Activated T-helper 1 cell treated with anti-CD3 and anti-CD28 coated beads, Interleukin-12 subunit alpha, Interleukin-12 subunit beta, Interleukin-2, Interleukin-4 antibody, amounts not matched to agents 30 ng/mL and 10 ng/mL and 1 ng/mL, durations not matched to agents 14 hours and 24 hours and 36 hours (primary cell): ENCODE measurements around the gene MRAS. TPM values are rescaled to one million over a fixed set of nuclear protein-coding genes. Genes with fewer than 3 reads are reported as not detected.
"Not testable (repeated sequence)": the region's sequence is repeated elsewhere in the genome, so short reads cannot be mapped to it uniquely, and the experiment has no call there.

Experiments used
- DNase-seq: peaks from one replicate; pipeline ENCODE4 v3.0.0; 2021; ENCODE audit warnings: low spot score
- H3K27ac Mint-ChIP-seq: one replicate; pipeline ENCODE4 v1.8.0; 2021; ENCODE audit warnings: mild to moderate bottlenecking, mixed read lengths
- H3K27me3 Mint-ChIP-seq: one replicate; pipeline ENCODE4 v1.8.0; 2022; ENCODE audit warnings: mild to moderate bottlenecking, moderate library complexity, mixed read lengths; ENCODE audit not compliant: insufficient read depth
- H3K36me3 Mint-ChIP-seq: one replicate; pipeline ENCODE4 v1.8.0; 2021; ENCODE audit warnings: low read depth, mixed read lengths
- H3K4me1 Mint-ChIP-seq: one replicate; pipeline ENCODE4 v1.8.0; 2021; ENCODE audit warnings: low read depth, mixed read lengths
- H3K4me3 Mint-ChIP-seq: one replicate; pipeline ENCODE4 v1.8.0; 2021; ENCODE audit warnings: mild to moderate bottlenecking, moderate library complexity, mixed read lengths
- H3K9me3 Mint-ChIP-seq: one replicate; pipeline ENCODE4 v1.8.0; 2021; ENCODE audit warnings: mixed read lengths
- intact Hi-C: fragments of 100-400 bp; cut with micrococcal nuclease; formaldehyde crosslinking; loops from one replicate; pipeline ENCODE4 v1.15.1; 2024
- total RNA-seq: library from RNA; stranded (reverse); gene quantifications from 2 replicates; pipeline ENCODE4 v1.2.3, GENCODE V29; 2022

MRAS gene
- total RNA-seq, 1 donor from 2014 or later = 0.05 TPM

- H3K9me3 Mint-ChIP-seq, H3K27ac Mint-ChIP-seq, DNase-seq, H3K4me1 Mint-ChIP-seq, H3K36me3 Mint-ChIP-seq, H3K4me3 Mint-ChIP-seq, intact Hi-C loops: not testable (repeated sequence)
- H3K27me3 Mint-ChIP-seq = peaks cover 24% of the 10 kb centered on the region
Observed at GRCh38 chr3:138426754-138427153, 78.4 kb downstream of the MRAS start.

GRCh38 chr3:138429665-138430064, 81.3 kb downstream of the MRAS start:
- Mint-ChIP-seq H3K36me3 (no peaks in the 10 kb centered on the region), H3K4me1 (peaks cover 5% of the 10 kb centered on the region), H3K27me3 (peaks cover 37% of the 10 kb centered on the region), H3K9me3 (no peaks in the 10 kb centered on the region), H3K4me3 (no peak overlapping the region), H3K27ac (no peak overlapping the region)
- intact Hi-C loops = loop anchor here (5.0 kb wide), 1 partner anchor 242 kb away; the partner anchor contains the start of gene ARMC8
- no peak for DNase-seq

GRCh38 chr3:138432576-138433240, 84.3 kb downstream of the MRAS start:
- Mint-ChIP-seq H3K27me3 (peaks cover 54% of the 10 kb centered on the region), H3K27ac (no peak overlapping the region), H3K4me1 (peaks cover 5% of the 10 kb centered on the region), H3K36me3 (no peaks in the 10 kb centered on the region), H3K9me3 (no peaks in the 10 kb centered on the region), H3K4me3 (peak overlapping the region; percentile 22)
- intact Hi-C loops = loop anchor here (5.0 kb wide), 1 partner anchor 245 kb away; the partner anchor contains the start of gene ARMC8
- no peak for DNase-seq

- peak overlapping the region; percentile 73 for H3K4me3 Mint-ChIP-seq
- H3K9me3 Mint-ChIP-seq = no peaks in the 10 kb centered on the region
- no peak for DNase-seq
- peaks cover 58% of the 10 kb centered on the region for H3K27me3 Mint-ChIP-seq
- H3K27ac Mint-ChIP-seq = no peak overlapping the region
- peaks cover 5% of the 10 kb centered on the region for H3K4me1 Mint-ChIP-seq
- intact Hi-C loops = loop anchor here (5.0 kb wide), 1 partner anchor 247 kb away; the partner anchor contains the start of gene ARMC8
- H3K36me3 Mint-ChIP-seq = no peaks in the 10 kb centered on the region
Observed at GRCh38 chr3:138433892-138434275, 85.5 kb downstream of the MRAS start.

GRCh38 chr3:138434276-138434874, 86.0 kb downstream of the MRAS start, which contains the start of gene ESYT3:
ESYT3 (plus strand) TSS chr3:138434616; CDS start chr3:138434799, 183 bp downstream.
- peak within 1 kb of the TSS; percentile 73 for H3K4me3 Mint-ChIP-seq
- peak; percentile 60 for DNase-seq
- no peaks in the 10 kb centered on the region for H3K9me3 Mint-ChIP-seq
- peaks cover 60% of the 10 kb centered on the region for H3K27me3 Mint-ChIP-seq
- H3K4me1 Mint-ChIP-seq = peaks cover 5% of the 10 kb centered on the region
- H3K36me3 Mint-ChIP-seq = no peaks in the 10 kb centered on the region
- intact Hi-C loops = loop anchor here (5.0 kb wide), 1 partner anchor 247 kb away; the partner anchor contains the start of gene ARMC8
- no peak within 1 kb of the TSS for H3K27ac Mint-ChIP-seq

GRCh38 chr3:138434875-138435772, 86.7 kb downstream of the MRAS start:
- Mint-ChIP-seq H3K36me3 (no peaks in the 10 kb centered on the region), H3K9me3 (no peaks in the 10 kb centered on the region), H3K27ac (no peak overlapping the region), H3K4me3 (peak overlapping the region; percentile 60), H3K27me3 (peaks cover 53% of the 10 kb centered on the region), H3K4me1 (peaks cover 5% of the 10 kb centered on the region)
- intact Hi-C loops = loop anchor here (5.0 kb wide), 1 partner anchor 248 kb away; the partner anchor contains the start of gene ARMC8
- DNase-seq = no peak

- H3K36me3 Mint-ChIP-seq = no peaks in the 10 kb centered on the region
- H3K27ac Mint-ChIP-seq = no peak overlapping the region
- no peaks in the 10 kb centered on the region for H3K9me3 Mint-ChIP-seq
- H3K27me3 Mint-ChIP-seq = peaks cover 54% of the 10 kb centered on the region
- no peak for DNase-seq
- H3K4me3 Mint-ChIP-seq = peak overlapping the region; percentile 60
- intact Hi-C loops = no loop called here
- peaks cover 5% of the 10 kb centered on the region for H3K4me1 Mint-ChIP-seq
Observed at GRCh38 chr3:138435840-138436239, 87.5 kb downstream of the MRAS start.

- peaks cover 44% of the 10 kb centered on the region for H3K27me3 Mint-ChIP-seq
Observed at GRCh38 chr3:138437281-138437680, 88.9 kb downstream of the MRAS start.

GRCh38 chr3:138438896-138439295, 90.5 kb downstream of the MRAS start:
- no peaks in the 10 kb centered on the region for H3K9me3 Mint-ChIP-seq
- intact Hi-C loops = no loop called here

More at GRCh38 chr3:138437281-138437680, 88.9 kb downstream of the MRAS start:
- no peaks in the 10 kb centered on the region for H3K9me3 Mint-ChIP-seq
- no peak for DNase-seq
- H3K27ac Mint-ChIP-seq = no peak overlapping the region
- intact Hi-C loops = no loop called here
- peaks cover 5% of the 10 kb centered on the region for H3K4me1 Mint-ChIP-seq
- H3K36me3 Mint-ChIP-seq = no peaks in the 10 kb centered on the region
- H3K4me3 Mint-ChIP-seq = no peak overlapping the region

GRCh38 chr3:138439646-138440045, 91.3 kb downstream of the MRAS start:
- no peaks in the 10 kb centered on the region for H3K4me1 Mint-ChIP-seq
- no peak overlapping the region for H3K27ac Mint-ChIP-seq
- H3K36me3 Mint-ChIP-seq = no peaks in the 10 kb centered on the region
- H3K9me3 Mint-ChIP-seq = no peaks in the 10 kb centered on the region
- H3K27me3 Mint-ChIP-seq = peaks cover 29% of the 10 kb centered on the region
- no peak overlapping the region for H3K4me3 Mint-ChIP-seq
- no peak for DNase-seq
- intact Hi-C loops = no loop called here

More at GRCh38 chr3:138438896-138439295, 90.5 kb downstream of the MRAS start:
- Mint-ChIP-seq H3K36me3 (no peaks in the 10 kb centered on the region), H3K27me3 (peaks cover 30% of the 10 kb centered on the region), H3K4me3 (no peak overlapping the region), H3K27ac (no peak overlapping the region), H3K4me1 (peaks cover 3% of the 10 kb centered on the region)
- DNase-seq = no peak

- peaks cover 29% of the 10 kb centered on the region for H3K27me3 Mint-ChIP-seq
- intact Hi-C loops = no loop called here
- no peak for DNase-seq
- no peak overlapping the region for H3K27ac Mint-ChIP-seq
- H3K9me3 Mint-ChIP-seq = no peaks in the 10 kb centered on the region
- H3K36me3 Mint-ChIP-seq = no peaks in the 10 kb centered on the region
- no peaks in the 10 kb centered on the region for H3K4me1 Mint-ChIP-seq
- H3K4me3 Mint-ChIP-seq = no peak overlapping the region
Observed at GRCh38 chr3:138440121-138440521, 91.7 kb downstream of the MRAS start.

GRCh38 chr3:138440596-138440995, 92.2 kb downstream of the MRAS start:
- no peak overlapping the region for H3K4me3 Mint-ChIP-seq
- no peaks in the 10 kb centered on the region for H3K36me3 Mint-ChIP-seq
- intact Hi-C loops = no loop called here
- no peaks in the 10 kb centered on the region for H3K9me3 Mint-ChIP-seq
- H3K4me1 Mint-ChIP-seq = no peaks in the 10 kb centered on the region
- no peak for DNase-seq
- no peak overlapping the region for H3K27ac Mint-ChIP-seq
- peaks cover 29% of the 10 kb centered on the region for H3K27me3 Mint-ChIP-seq
